Dermis blood vessel endothelial cell (primary cell): Measurements from ENCODE around the gene BARX1. TPM values are rescaled to one million over a fixed set of nuclear protein-coding genes. Genes with fewer than 3 reads are reported as not detected.
A peak's percentile ranks its signal among the peaks of the same experiment; 100 is the strongest.
"Not testable (repeated sequence)": the region's sequence is repeated elsewhere in the genome, so short reads cannot be mapped to it uniquely, and the experiment has no call there.

ENCODE experiments used
- DNase-seq: peaks from one replicate; pipeline ENCODE4 v3.0.0; 2010
- total RNA-seq: library from RNA; depleted of rRNA; stranded (reverse); fragments of >200 nt; gene quantifications from 2 replicates; pipeline ENCODE4 v1.2.3, GENCODE V29; 2014

BARX1 gene
- total RNA-seq, 1 donor from 2014 or later = not detected

- no peak for DNase-seq
Observed at GRCh38 chr9:93965830-93966577, 10.8 kb upstream of the BARX1 start.

- no peak for DNase-seq
Observed at GRCh38 chr9:93964685-93965084, 9.5 kb upstream of the BARX1 start.

- no peak for DNase-seq
Observed at GRCh38 chr9:93963969-93964368, 8.8 kb upstream of the BARX1 start.

- DNase-seq = not testable (repeated sequence)
Observed at GRCh38 chr9:93963489-93963888, 8.3 kb upstream of the BARX1 start.

GRCh38 chr9:93962561-93963440 is 7.6 kb upstream of the BARX1 start:
- DNase-seq = peak; percentile 90

- DNase-seq = no peak
Observed at GRCh38 chr9:93962017-93962416, 6.9 kb upstream of the BARX1 start.

- no peak for DNase-seq
Observed at GRCh38 chr9:93960971-93961841, 6.1 kb upstream of the BARX1 start.

GRCh38 chr9:93960221-93960970 is 5.2 kb upstream of the BARX1 start:
- no peak for DNase-seq

GRCh38 chr9:93959739-93960154 is 4.6 kb upstream of the BARX1 start:
- no peak for DNase-seq

- DNase-seq = peak; percentile 24
Observed at GRCh38 chr9:93958819-93959682, 3.9 kb upstream of the BARX1 start.

GRCh38 chr9:93958121-93958818 is 3.1 kb upstream of the BARX1 start:
- DNase-seq = no peak

- DNase-seq = no peak
Observed at GRCh38 chr9:93955981-93956784, 1.0 kb upstream of the BARX1 start.

- no peak for DNase-seq
Observed at GRCh38 chr9:93954434-93955061, 607 bp downstream of the BARX1 start.

GRCh38 chr9:93953496-93954433 is 1.4 kb downstream of the BARX1 start:
- no peak for DNase-seq

GRCh38 chr9:93952784-93953495 is 2.2 kb downstream of the BARX1 start:
- DNase-seq = no peak

- no peak for DNase-seq
Observed at GRCh38 chr9:93952119-93952783, 2.9 kb downstream of the BARX1 start.
